ENCODE data around the gene PNPLA2.
A peak's percentile ranks its signal among the peaks of the same experiment; 100 is the strongest.

PNPLA2 gene

GRCh38 chr11:789943-790342 is 28.8 kb upstream of the PNPLA2 start, which contains the start of gene CEND1:
TSS of gene CEND1 (minus strand) at chr11:790090. CDS start at chr11:788576, 1,514 bp downstream.
- H3K4me3 ChIP-seq (ENCODE audit: low read length) = no peak within 1 kb of the TSS
- peaks cover 6% of the 10 kb centered on the region for H3K27me3 ChIP-seq (ENCODE audit: control insufficient read depth, insufficient read depth, low read length)
- no peaks in the 10 kb centered on the region for H3K36me3 ChIP-seq (ENCODE audit: control insufficient read depth, insufficient read depth, low read length)
- H3K9ac ChIP-seq (ENCODE audit: low read length) = no peak within 1 kb of the TSS
- no peaks in the 10 kb centered on the region for H3K4me1 ChIP-seq (ENCODE audit: control insufficient read depth, insufficient read depth, low read length)
- H3K27ac ChIP-seq (ENCODE audit: low read depth, low read length) = no peak within 1 kb of the TSS

- Histone ChIP-seq H3K27ac (ENCODE audit: low read depth, low read length) (no peak overlapping the region), H3K27me3 (ENCODE audit: control insufficient read depth, insufficient read depth, low read length) (peaks cover 6% of the 10 kb centered on the region), H3K4me1 (ENCODE audit: control insufficient read depth, insufficient read depth, low read length) (no peaks in the 10 kb centered on the region), H3K9ac (ENCODE audit: low read length) (no peak overlapping the region), H3K36me3 (ENCODE audit: control insufficient read depth, insufficient read depth, low read length) (no peaks in the 10 kb centered on the region), H3K4me3 (ENCODE audit: low read length) (no peak overlapping the region)
Observed at GRCh38 chr11:790721-791564, 27.8 kb upstream of the PNPLA2 start.

GRCh38 chr11:791658-792534 is 26.8 kb upstream of the PNPLA2 start:
- Histone ChIP-seq H3K4me3 (ENCODE audit: low read length) (no peak overlapping the region), H3K27me3 (ENCODE audit: control insufficient read depth, insufficient read depth, low read length) (peaks cover 6% of the 10 kb centered on the region), H3K4me1 (ENCODE audit: control insufficient read depth, insufficient read depth, low read length) (peaks cover 5% of the 10 kb centered on the region), H3K36me3 (ENCODE audit: control insufficient read depth, insufficient read depth, low read length) (no peaks in the 10 kb centered on the region), H3K9ac (ENCODE audit: low read length) (no peak overlapping the region), H3K27ac (ENCODE audit: low read depth, low read length) (no peak overlapping the region)

- H3K4me3 ChIP-seq (ENCODE audit: low read length) = no peak overlapping the region
- H3K27ac ChIP-seq (ENCODE audit: low read depth, low read length) = no peak overlapping the region
- H3K27me3 ChIP-seq (ENCODE audit: control insufficient read depth, insufficient read depth, low read length) = peaks cover 6% of the 10 kb centered on the region
- H3K9ac ChIP-seq (ENCODE audit: low read length) = no peak overlapping the region
- H3K4me1 ChIP-seq (ENCODE audit: control insufficient read depth, insufficient read depth, low read length) = peaks cover 7% of the 10 kb centered on the region
- H3K36me3 ChIP-seq (ENCODE audit: control insufficient read depth, insufficient read depth, low read length) = no peaks in the 10 kb centered on the region
Observed at GRCh38 chr11:792535-792821, 26.2 kb upstream of the PNPLA2 start.

GRCh38 chr11:792873-793272 is 25.8 kb upstream of the PNPLA2 start:
- Histone ChIP-seq H3K27me3 (ENCODE audit: control insufficient read depth, insufficient read depth, low read length) (peaks cover 6% of the 10 kb centered on the region), H3K9ac (ENCODE audit: low read length) (no peak overlapping the region), H3K36me3 (ENCODE audit: control insufficient read depth, insufficient read depth, low read length) (no peaks in the 10 kb centered on the region), H3K27ac (ENCODE audit: low read depth, low read length) (no peak overlapping the region), H3K4me1 (ENCODE audit: control insufficient read depth, insufficient read depth, low read length) (peaks cover 7% of the 10 kb centered on the region), H3K4me3 (ENCODE audit: low read length) (no peak overlapping the region)

GRCh38 chr11:793556-793955 is 25.2 kb upstream of the PNPLA2 start:
- no peak overlapping the region for H3K4me3 ChIP-seq (ENCODE audit: low read length)
- no peak overlapping the region for H3K9ac ChIP-seq (ENCODE audit: low read length)

GRCh38 chr11:794013-794765 is 24.5 kb upstream of the PNPLA2 start:
- no peak overlapping the region for H3K4me3 ChIP-seq (ENCODE audit: low read length)
- H3K9ac ChIP-seq (ENCODE audit: low read length) = no peak overlapping the region
- peaks cover 5% of the 10 kb centered on the region for H3K27me3 ChIP-seq (ENCODE audit: control insufficient read depth, insufficient read depth, low read length)
- peaks cover 7% of the 10 kb centered on the region for H3K4me1 ChIP-seq (ENCODE audit: control insufficient read depth, insufficient read depth, low read length)
- no peaks in the 10 kb centered on the region for H3K36me3 ChIP-seq (ENCODE audit: control insufficient read depth, insufficient read depth, low read length)
- H3K27ac ChIP-seq (ENCODE audit: low read depth, low read length) = no peak overlapping the region

More at GRCh38 chr11:793556-793955, 25.2 kb upstream of the PNPLA2 start:
- Histone ChIP-seq H3K36me3 (ENCODE audit: control insufficient read depth, insufficient read depth, low read length) (no peaks in the 10 kb centered on the region), H3K27me3 (ENCODE audit: control insufficient read depth, insufficient read depth, low read length) (peaks cover 6% of the 10 kb centered on the region), H3K4me1 (ENCODE audit: control insufficient read depth, insufficient read depth, low read length) (peaks cover 7% of the 10 kb centered on the region), H3K27ac (ENCODE audit: low read depth, low read length) (no peak overlapping the region)

- Histone ChIP-seq H3K27ac (ENCODE audit: low read depth, low read length) (no peak overlapping the region), H3K4me3 (ENCODE audit: low read length) (peak overlapping the region; percentile 71), H3K27me3 (ENCODE audit: control insufficient read depth, insufficient read depth, low read length) (no peaks in the 10 kb centered on the region), H3K9ac (ENCODE audit: low read length) (no peak overlapping the region), H3K4me1 (ENCODE audit: control insufficient read depth, insufficient read depth, low read length) (peaks cover 7% of the 10 kb centered on the region), H3K36me3 (ENCODE audit: control insufficient read depth, insufficient read depth, low read length) (peaks cover 3% of the 10 kb centered on the region)
Observed at GRCh38 chr11:794766-795633, 23.7 kb upstream of the PNPLA2 start.

- Histone ChIP-seq H3K27ac (ENCODE audit: low read depth, low read length) (peak overlapping the region; percentile 77), H3K4me3 (ENCODE audit: low read length) (peak overlapping the region; percentile 71), H3K36me3 (ENCODE audit: control insufficient read depth, insufficient read depth, low read length) (peaks cover 3% of the 10 kb centered on the region), H3K4me1 (ENCODE audit: control insufficient read depth, insufficient read depth, low read length) (peaks cover 7% of the 10 kb centered on the region), H3K9ac (ENCODE audit: low read length) (peak overlapping the region; percentile 40), H3K27me3 (ENCODE audit: control insufficient read depth, insufficient read depth, low read length) (no peaks in the 10 kb centered on the region)
Observed at GRCh38 chr11:795634-796564, 22.8 kb upstream of the PNPLA2 start.

- Histone ChIP-seq H3K27ac (ENCODE audit: low read depth, low read length) (peak overlapping the region; percentile 77), H3K36me3 (ENCODE audit: control insufficient read depth, insufficient read depth, low read length) (peaks cover 3% of the 10 kb centered on the region), H3K27me3 (ENCODE audit: control insufficient read depth, insufficient read depth, low read length) (no peaks in the 10 kb centered on the region), H3K9ac (ENCODE audit: low read length) (peak overlapping the region; percentile 52), H3K4me1 (ENCODE audit: control insufficient read depth, insufficient read depth, low read length) (peaks cover 7% of the 10 kb centered on the region), H3K4me3 (ENCODE audit: low read length) (peak overlapping the region; percentile 71)
Observed at GRCh38 chr11:796565-797295, 22.0 kb upstream of the PNPLA2 start.

Measured in rectal smooth muscle tissue (tissue), 1 donor.